WTC11 (cell line): Measurements from ENCODE around the gene IST1.

Source experiments
- ETV6 ChIP-seq: sonication (generic); formaldehyde crosslinking; IDR thresholded peaks from 2 replicates; pipeline ENCODE4 v1.8.1; 2022; ENCODE audit warnings: mild to moderate bottlenecking, missing genetic modification reagents
- TF ChIP-seq, protein P1 (sequence below): fragments of 200-600 bp; IDR thresholded peaks from 2 replicates; pipeline ENCODE4 v1.8.0; 2022; ENCODE audit warnings: antibody characterized with exemption

DNA sequence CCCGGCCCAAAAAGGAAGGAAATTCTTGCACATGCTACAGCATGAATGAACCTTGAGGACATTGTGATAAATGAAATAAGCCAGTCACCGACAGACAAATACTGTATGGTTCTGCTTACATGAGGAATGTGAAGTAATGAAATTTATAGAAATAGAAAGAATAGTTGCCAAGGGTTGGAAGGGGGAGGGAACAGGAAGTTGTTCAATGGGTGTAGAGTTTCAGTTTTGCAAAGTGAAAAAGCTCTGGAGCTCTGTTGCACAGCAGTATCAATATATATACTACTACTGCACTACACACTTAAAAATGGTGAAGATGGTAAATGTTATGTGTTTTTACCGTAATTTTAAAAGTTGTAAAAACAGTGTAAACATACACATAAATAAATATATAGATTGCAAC is 61.2 kb downstream of the IST1 start:
- TF ChIP-seq, protein P1, sequence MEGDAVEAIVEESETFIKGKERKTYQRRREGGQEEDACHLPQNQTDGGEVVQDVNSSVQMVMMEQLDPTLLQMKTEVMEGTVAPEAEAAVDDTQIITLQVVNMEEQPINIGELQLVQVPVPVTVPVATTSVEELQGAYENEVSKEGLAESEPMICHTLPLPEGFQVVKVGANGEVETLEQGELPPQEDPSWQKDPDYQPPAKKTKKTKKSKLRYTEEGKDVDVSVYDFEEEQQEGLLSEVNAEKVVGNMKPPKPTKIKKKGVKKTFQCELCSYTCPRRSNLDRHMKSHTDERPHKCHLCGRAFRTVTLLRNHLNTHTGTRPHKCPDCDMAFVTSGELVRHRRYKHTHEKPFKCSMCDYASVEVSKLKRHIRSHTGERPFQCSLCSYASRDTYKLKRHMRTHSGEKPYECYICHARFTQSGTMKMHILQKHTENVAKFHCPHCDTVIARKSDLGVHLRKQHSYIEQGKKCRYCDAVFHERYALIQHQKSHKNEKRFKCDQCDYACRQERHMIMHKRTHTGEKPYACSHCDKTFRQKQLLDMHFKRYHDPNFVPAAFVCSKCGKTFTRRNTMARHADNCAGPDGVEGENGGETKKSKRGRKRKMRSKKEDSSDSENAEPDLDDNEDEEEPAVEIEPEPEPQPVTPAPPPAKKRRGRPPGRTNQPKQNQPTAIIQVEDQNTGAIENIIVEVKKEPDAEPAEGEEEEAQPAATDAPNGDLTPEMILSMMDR = no peak
- TF ChIP-seq ETV6 (CRISPR knock-in tag) = no peak
